ENCODE results near the gene SLC35F1.

DNA sequence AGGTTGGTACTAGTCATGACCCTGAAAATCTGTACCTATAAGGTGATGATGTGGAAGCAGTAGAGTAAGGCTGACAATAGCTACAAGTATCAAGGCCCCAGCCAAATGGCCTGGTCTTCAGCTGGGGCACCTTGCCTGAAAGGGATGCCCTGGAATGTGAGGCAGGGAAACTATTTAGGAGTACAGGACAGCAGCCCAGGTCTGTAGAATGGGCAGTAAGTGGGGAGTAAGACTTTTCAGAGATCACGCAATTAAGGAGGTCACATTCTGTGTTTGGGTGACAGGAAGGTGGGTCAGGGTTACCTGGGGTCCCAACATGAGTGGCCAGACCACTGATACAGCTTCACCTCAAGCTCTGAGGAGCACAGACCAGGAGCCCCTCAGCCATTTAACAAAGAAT lies 9.4 kb downstream of the SLC35F1 start:
- TF ChIP-seq, protein P1, sequence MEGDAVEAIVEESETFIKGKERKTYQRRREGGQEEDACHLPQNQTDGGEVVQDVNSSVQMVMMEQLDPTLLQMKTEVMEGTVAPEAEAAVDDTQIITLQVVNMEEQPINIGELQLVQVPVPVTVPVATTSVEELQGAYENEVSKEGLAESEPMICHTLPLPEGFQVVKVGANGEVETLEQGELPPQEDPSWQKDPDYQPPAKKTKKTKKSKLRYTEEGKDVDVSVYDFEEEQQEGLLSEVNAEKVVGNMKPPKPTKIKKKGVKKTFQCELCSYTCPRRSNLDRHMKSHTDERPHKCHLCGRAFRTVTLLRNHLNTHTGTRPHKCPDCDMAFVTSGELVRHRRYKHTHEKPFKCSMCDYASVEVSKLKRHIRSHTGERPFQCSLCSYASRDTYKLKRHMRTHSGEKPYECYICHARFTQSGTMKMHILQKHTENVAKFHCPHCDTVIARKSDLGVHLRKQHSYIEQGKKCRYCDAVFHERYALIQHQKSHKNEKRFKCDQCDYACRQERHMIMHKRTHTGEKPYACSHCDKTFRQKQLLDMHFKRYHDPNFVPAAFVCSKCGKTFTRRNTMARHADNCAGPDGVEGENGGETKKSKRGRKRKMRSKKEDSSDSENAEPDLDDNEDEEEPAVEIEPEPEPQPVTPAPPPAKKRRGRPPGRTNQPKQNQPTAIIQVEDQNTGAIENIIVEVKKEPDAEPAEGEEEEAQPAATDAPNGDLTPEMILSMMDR (conservative IDR thresholded peaks at IDR 0.05): no peak
- TF ChIP-seq ZFX (IDR thresholded peaks at IDR 0.05): no peak
